Cardiac fibroblast (primary cell): Measurements from ENCODE around the gene PDCD5.

Experiments used
- DNase-seq, 2 donors: peaks; one replicate each; pipeline versions ENCODE4 v3.0.0 to v3.0.0-alpha.2; 2010; ENCODE audit warnings: low read depth in 2 of 2
- H3K4me3 ChIP-seq, 2 donors: replicated peaks in 1 of 2; 1 replicate in 1 of 2; 2 replicates in 1 of 2; pipeline ENCODE4 v1.5.1; 2011; ENCODE audit warnings: low read depth in 2 of 2, low read length in 2 of 2, mild to moderate bottlenecking in 2 of 2, moderate library complexity in 1 of 2
- TF ChIP-seq, protein P1 (sequence below): IDR thresholded peaks from one replicate; pipeline ENCODE4 v1.5.1; 2011; ENCODE audit warnings: low read depth, mild to moderate bottlenecking, low read length, inconsistent platforms

PDCD5 gene

GRCh38 chr19:32599736-32600157, 18.8 kb downstream of the PDCD5 start:
- DNase-seq: peak; percentile 77 to 83
- TF ChIP-seq, protein P1, sequence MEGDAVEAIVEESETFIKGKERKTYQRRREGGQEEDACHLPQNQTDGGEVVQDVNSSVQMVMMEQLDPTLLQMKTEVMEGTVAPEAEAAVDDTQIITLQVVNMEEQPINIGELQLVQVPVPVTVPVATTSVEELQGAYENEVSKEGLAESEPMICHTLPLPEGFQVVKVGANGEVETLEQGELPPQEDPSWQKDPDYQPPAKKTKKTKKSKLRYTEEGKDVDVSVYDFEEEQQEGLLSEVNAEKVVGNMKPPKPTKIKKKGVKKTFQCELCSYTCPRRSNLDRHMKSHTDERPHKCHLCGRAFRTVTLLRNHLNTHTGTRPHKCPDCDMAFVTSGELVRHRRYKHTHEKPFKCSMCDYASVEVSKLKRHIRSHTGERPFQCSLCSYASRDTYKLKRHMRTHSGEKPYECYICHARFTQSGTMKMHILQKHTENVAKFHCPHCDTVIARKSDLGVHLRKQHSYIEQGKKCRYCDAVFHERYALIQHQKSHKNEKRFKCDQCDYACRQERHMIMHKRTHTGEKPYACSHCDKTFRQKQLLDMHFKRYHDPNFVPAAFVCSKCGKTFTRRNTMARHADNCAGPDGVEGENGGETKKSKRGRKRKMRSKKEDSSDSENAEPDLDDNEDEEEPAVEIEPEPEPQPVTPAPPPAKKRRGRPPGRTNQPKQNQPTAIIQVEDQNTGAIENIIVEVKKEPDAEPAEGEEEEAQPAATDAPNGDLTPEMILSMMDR: peak; percentile 75
- no peak overlapping the region for H3K4me3 ChIP-seq

DNA sequence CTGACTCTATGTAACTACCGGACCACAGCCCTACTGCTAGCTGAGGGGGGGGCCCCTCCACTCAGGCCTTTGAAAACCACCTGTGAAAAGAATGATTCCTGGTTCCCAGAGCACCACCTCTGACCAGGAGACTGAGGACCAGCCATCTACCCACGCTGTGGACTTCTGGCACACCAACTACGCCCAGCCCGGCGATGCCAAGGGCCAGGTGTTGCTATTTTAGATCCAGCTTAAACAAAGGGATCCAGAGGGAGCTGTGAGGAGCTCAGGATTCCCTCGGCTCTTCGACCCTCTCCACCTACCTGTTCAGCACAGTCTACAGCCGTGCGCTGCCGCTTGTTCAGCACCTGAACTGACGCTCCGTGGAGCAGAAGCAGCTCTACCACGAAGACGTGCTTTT, 23.0 kb downstream of the PDCD5 start:
- H3K4me3 ChIP-seq: no peak overlapping the region
- no peak for DNase-seq
- TF ChIP-seq, protein P1: no peak

GRCh38 chr19:32605544-32605943, 24.6 kb downstream of the PDCD5 start:
- TF ChIP-seq, protein P1: no peak
- DNase-seq: no peak
- no peak overlapping the region for H3K4me3 ChIP-seq

- H3K4me3 ChIP-seq: no peak overlapping the region
- TF ChIP-seq, protein P1: no peak
- no peak for DNase-seq
These were observed 25.3 kb downstream of the PDCD5 start for GRCh38 chr19:32606289-32606688.

DNA sequence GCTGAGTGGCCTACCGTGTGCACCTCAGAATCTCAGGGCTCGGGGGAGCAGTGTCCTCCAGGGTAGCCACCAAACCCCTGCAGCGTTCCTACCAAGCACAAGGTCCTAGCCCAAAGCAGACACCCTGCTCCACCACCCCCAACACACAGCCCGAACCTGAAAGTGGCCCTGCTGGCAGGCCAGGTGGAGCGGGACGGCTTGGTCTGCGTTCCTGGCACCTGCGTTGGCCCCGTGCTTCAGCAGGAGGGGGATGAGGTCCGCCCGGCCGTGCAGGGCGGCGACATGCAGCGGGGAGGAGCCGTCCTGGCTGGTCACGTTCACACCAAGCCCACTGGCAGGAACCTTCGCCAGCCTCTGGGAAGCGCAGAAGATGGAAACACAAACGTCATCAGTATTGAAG, 26.5 kb downstream of the PDCD5 start:
- no peak overlapping the region for H3K4me3 ChIP-seq

DNA sequence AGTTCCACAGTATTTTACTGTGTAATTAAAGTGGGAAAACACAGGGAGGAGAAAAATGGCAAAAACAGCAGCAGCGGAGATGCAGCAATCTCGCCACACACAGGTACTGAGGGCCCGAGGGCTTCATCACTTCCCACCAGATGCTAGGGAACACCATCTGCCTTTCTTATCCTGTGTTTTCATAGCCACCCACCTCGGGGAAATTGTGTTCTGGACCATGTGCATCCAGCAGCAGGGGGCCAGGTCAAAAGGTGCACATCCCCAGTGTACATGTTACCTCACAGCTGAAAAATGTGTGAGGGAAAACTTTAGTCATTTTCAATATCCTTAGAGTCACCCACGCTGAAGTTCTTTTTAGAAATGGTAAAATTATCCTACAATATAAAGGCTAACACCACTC, 30.2 kb downstream of the PDCD5 start:
- TF ChIP-seq, protein P1: no peak
- no peak overlapping the region for H3K4me3 ChIP-seq
- DNase-seq: peak in 1 of 2 donors; percentile 15

More for the DNA sequence above, 26.5 kb downstream of the PDCD5 start:
- DNase-seq: no peak
- TF ChIP-seq, protein P1: no peak

DNA sequence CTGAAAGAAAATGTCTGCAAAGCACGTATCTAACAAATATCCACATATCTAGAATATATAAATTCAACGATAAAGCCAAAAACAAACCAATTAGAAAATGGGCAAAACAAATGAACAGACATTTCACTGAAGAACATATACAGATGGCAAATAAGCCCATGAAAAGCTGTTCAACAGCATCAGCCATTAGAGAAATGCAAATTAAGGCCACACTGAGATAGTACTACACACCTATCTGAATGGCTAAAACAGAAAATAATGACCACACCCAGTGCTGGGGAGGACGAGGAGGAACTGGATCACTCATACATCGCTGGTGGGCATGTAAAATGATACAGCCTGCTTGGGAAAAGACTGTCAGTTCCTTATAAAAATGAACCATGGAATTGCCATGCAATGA, 32.0 kb downstream of the PDCD5 start:
- no peak for DNase-seq
- TF ChIP-seq, protein P1: no peak
- H3K4me3 ChIP-seq: no peak overlapping the region
